Sciatic nerve (tissue), 2 donors: Measurements from ENCODE around the gene DGKZ. TPM values are rescaled to one million over a fixed set of nuclear protein-coding genes. Genes with fewer than 3 reads are reported as not detected.

Experiments used
- ATAC-seq: fragments of 200-7000 bp; cut with Tn5 transposase; one replicate; pipeline ENCODE4 v1.9.1; 2020; ENCODE audit warnings: mild to moderate bottlenecking, moderate library complexity
- DNase-seq: peaks from one replicate; pipeline ENCODE4 v3.0.0-alpha.2; 2020; ENCODE audit warnings: low spot score
- intact Hi-C: fragments of 100-400 bp; cut with DNase I; formaldehyde crosslinking; loops from one replicate; pipeline ENCODE4 v1.14.2; 2022
- microRNA-seq: library from miRNA; unstranded; fragments of <30 nt; microRNA quantifications from one replicate; pipeline ENCODE4 v1.2.0, GENCODE V29; 2020
- total RNA-seq: library from RNA; stranded (reverse); fragmentation: NEBNext Ultra II Directional; extraction: Animal tissue kit (Norgen Biotek cat#: 25700); gene quantifications from one replicate; pipeline ENCODE4 v1.2.1, GENCODE V29; 2021
- donor health status: DM: no; HTN: no; CAD: no.
- donor health status: DM: no; HTN: no; CAD: no.

DGKZ gene
- total RNA-seq, 1 donor from 2014 or later: 45.5 TPM

- ATAC-seq (no peak), DNase-seq (no peak)
- intact Hi-C loops: no loop called here
Measured at GRCh38 chr11:46408407-46408986, 61.2 kb downstream of the DGKZ start.

GRCh38 chr11:46410021-46410420 lies 62.8 kb downstream of the DGKZ start:
- intact Hi-C loops: no loop called here
- ATAC-seq (no peak), DNase-seq (no peak)

GRCh38 chr11:46413760-46414465 lies 66.7 kb downstream of the DGKZ start:
- intact Hi-C loops: no loop called here
- DNase-seq: no peak
- no peak for ATAC-seq

GRCh38 chr11:46414466-46414796 lies 67.2 kb downstream of the DGKZ start:
- DNase-seq (no peak), ATAC-seq (no peak)
- intact Hi-C loops: no loop called here

- DNase-seq (no peak), ATAC-seq (no peak)
- intact Hi-C loops: no loop called here
Measured at GRCh38 chr11:46414879-46415278, 67.6 kb downstream of the DGKZ start.

GRCh38 chr11:46417711-46418110 lies 70.4 kb downstream of the DGKZ start:
- no peak for ATAC-seq
- intact Hi-C loops: no loop called here
- DNase-seq: no peak

GRCh38 chr11:46418751-46419150 lies 71.5 kb downstream of the DGKZ start:
- ATAC-seq (no peak), DNase-seq (no peak)
- intact Hi-C loops: no loop called here

- intact Hi-C loops: loop anchor here (2.0 kb wide), 1 partner anchor 52 kb away; no protein-coding TSS in a partner anchor
- ATAC-seq (no peak), DNase-seq (no peak)
Measured at GRCh38 chr11:46420513-46420912, 73.2 kb downstream of the DGKZ start.

GRCh38 chr11:46421257-46421880 lies 74.1 kb downstream of the DGKZ start:
- no peak for DNase-seq
- ATAC-seq: no peak
- intact Hi-C loops: loop anchor here (2.0 kb wide), 1 partner anchor 51 kb away; no protein-coding TSS in a partner anchor

GRCh38 chr11:46422588-46422987 lies 75.3 kb downstream of the DGKZ start:
- DNase-seq: no peak
- no peak for ATAC-seq
- intact Hi-C loops: no loop called here

GRCh38 chr11:46426233-46426991 lies 79.1 kb downstream of the DGKZ start:
- DNase-seq: no peak
- no peak for ATAC-seq
- intact Hi-C loops: no loop called here

- intact Hi-C loops: no loop called here
- DNase-seq (no peak), ATAC-seq (no peak)
Measured at GRCh38 chr11:46427364-46427763, 80.1 kb downstream of the DGKZ start.

- DNase-seq: no peak
- ATAC-seq: no peak
- intact Hi-C loops: no loop called here
Measured at GRCh38 chr11:46429717-46430116, 82.5 kb downstream of the DGKZ start.

Small RNA genes lying within 50 kb of the gene (microRNA-seq; reads per million reads assigned to microRNA genes)
- not detected for gene MIR4688

Other genes starting within 250 kb of the DGKZ start
- 82.2 TPM for gene PHF21A, start 226.0 kb upstream of the DGKZ start, total RNA-seq
- 20.8 TPM for gene CREB3L1, start 69.8 kb upstream of the DGKZ start, total RNA-seq
- gene MDK, start 34.2 kb downstream of the DGKZ start, total RNA-seq: 92.7 TPM
- gene CHRM4, start 44.3 kb downstream of the DGKZ start, total RNA-seq: not detected
- 33.7 TPM for gene AMBRA1, start 246.6 kb downstream of the DGKZ start, total RNA-seq